Measurements from ENCODE around the gene KLRK1.

GRCh38 chr12:10385166-10385613, 4.7 kb downstream of the KLRK1 start:
- TF ChIP-seq, protein P1, sequence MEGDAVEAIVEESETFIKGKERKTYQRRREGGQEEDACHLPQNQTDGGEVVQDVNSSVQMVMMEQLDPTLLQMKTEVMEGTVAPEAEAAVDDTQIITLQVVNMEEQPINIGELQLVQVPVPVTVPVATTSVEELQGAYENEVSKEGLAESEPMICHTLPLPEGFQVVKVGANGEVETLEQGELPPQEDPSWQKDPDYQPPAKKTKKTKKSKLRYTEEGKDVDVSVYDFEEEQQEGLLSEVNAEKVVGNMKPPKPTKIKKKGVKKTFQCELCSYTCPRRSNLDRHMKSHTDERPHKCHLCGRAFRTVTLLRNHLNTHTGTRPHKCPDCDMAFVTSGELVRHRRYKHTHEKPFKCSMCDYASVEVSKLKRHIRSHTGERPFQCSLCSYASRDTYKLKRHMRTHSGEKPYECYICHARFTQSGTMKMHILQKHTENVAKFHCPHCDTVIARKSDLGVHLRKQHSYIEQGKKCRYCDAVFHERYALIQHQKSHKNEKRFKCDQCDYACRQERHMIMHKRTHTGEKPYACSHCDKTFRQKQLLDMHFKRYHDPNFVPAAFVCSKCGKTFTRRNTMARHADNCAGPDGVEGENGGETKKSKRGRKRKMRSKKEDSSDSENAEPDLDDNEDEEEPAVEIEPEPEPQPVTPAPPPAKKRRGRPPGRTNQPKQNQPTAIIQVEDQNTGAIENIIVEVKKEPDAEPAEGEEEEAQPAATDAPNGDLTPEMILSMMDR (IDR thresholded peaks at IDR 0.05) = no peak
- TF ChIP-seq POLR2A (IDR thresholded peaks at IDR 0.05) = no peak

Measured in uterus (tissue), 2 donors.